Stimulated activated CD8-positive, alpha-beta memory T cell treated with anti-CD3 and anti-CD28 coated beads, Interleukin-4, amount 100 ng/mL, for 4 hours (primary cell): ENCODE measurements around the gene TSFM.

Experiments used
- DNase-seq, 2 donors: peaks; one replicate each; pipeline ENCODE4 v3.0.0-alpha.2; 2020; ENCODE audit warnings: low read depth in 2 of 2, low spot score in 1 of 2

TSFM gene

DNA sequence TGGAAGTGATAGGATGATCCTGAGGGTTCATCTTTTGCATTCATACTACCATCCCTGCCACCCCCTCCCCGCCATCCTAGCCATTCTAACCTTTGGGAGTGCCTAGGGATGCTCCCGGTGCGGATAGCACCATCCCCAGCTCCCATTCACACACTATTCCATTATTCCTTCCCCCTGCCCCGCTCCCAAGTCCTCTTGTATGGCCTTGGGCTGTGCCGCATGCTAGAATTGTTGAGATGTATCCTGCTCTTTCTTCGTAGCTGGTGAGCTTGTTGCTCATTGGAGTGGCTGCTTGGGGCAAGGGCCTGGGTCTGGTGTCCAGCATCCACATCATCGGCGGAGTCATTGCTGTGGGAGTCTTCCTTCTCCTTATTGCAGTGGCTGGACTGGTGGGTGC is 37.1 kb upstream of the TSFM start:
- DNase-seq, result no peak

DNA sequence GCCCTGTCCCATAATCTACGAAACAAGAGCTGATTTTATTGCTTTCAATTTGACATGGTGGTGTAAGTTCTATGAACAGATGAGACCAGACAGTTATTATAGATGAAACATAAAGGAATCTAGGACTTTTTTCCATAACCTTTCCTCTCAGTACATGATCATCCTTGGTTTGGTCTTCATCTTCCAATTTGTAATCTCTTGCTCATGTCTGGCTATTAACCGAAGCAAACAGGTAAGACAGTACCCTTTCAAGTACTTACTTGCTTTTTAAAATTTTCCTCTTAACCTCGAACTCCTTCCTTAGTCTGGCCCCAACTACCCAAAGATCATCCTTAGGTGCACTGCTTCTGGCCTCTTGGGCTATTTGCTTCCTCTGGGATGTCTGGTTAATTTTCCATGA is 36.6 kb upstream of the TSFM start:
- DNase-seq, result no peak

DNA sequence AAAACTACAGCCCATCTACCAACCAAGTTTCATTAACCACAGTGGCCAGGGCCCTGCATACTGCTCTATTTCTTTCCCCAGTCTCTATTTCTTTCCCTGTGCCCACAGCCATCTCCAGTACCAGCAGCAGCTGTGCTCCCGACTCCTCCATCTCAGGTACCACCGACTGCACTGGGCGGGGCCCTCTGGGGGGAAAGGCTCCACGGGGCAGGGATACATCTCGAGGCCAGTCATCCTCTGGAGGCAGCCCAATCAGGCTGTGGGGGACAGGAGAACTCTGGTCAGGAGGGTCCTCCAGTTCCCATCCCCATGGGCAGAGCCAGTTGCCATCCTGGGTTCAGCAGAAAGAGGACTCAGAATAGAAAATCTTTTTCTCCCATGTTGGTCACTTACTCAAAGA is 33.5 kb upstream of the TSFM start:
- DNase-seq, result no peak

DNA sequence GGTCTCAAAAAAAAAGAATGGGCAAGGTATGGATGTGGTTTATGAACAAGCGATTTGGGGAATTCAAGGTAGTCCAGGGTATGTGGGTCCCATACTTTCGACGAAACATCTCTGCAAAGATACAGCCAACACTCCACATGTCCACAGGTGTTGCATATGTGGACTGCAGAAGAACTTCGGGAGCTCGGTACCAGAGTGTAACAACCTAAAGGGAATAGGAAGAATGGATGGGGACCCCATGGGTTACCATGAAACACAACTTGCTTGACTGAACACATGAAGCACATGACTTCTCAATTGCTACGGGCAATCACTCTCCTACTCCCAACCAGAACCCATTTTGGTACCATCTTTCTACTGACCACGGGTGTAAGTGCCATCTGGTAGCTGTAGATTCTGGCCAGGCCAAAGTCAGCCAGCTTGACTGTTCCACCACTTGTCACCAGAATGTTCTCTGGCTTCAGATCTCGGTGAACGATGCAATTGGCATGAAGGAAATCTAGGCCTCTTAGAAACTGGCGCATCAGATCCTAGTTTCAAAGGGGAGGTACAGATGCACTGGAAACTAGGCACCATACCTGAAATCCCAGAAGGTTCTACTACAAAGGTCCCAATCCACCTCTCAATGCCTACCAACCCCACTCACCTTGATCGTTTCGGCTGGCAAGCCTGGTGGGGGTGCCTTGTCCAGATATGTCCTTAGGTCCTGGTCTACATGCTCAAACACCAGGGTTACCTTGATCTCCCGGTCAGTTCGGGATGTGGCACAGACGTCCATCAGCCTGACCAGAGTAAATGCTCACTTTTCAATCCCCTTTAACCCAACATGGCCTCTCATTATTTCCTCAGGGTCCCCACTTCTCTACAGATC is 31.8 kb upstream of the TSFM start:
- DNase-seq, result no peak

DNA sequence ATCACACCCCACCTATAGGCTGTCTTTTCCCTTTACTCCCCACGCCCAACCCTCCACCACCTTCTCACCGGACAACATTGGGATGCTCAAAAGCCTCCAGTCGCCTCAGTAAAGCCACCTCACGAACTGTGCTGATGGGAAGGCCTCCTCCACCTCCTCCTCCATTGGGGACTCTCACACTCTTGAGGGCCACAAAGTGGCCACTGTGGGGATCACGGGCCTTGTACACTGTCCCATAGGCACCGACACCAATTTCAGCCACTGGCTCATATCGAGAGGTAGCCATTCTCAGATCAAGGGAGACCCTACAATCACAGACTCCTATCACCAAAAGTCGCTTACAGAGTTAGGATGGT is 31.2 kb upstream of the TSFM start:
- DNase-seq, result no peak

DNA sequence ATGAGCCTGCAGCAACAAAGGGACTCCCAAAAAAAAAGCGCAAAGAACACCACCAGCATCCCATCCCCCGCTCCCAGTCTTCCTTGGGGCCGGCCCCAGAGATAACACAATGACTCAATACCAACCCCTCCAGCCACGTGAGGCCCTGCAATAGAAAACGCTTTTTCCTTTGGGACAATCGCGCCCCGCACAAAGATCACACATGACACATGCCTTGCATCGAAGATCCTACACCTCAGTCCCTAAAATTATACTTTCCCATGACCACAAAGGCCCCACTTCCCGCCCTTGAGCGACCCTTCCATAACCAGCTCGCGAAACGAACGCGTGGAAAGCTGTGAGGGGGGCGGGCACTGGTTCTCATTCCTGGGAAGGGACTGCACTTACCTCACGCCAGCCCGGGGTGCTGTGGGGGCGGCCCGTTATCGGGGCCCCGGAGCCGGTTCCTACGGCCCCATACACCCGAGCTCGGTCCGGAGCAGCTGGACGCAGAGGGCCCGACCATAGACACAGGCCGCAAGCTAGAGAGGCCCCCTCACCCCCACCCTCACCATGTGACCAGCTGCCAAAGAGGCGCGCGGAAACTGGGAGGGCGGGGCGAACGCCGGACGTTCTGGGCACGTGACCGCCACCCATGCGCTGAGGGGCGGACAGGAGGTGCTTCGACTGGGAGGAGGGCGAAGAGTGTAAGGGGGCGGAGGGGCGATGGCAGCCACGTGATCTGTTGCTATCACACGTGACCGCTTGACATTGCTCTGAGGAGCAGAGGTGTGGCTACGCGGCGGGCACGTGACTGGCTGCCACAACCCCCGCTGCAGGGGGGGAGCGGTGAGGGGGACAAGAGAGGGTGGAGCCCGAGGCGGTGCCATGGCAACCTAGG is 30.6 kb upstream of the TSFM start, which contains the start of gene CDK4:
CDK4 (minus strand) TSS at position 523 of the 880 bp plus-strand sequence. CDS start 593 bp downstream, outside the sequence.
- peak; percentile 93 to 99 for DNase-seq

DNA sequence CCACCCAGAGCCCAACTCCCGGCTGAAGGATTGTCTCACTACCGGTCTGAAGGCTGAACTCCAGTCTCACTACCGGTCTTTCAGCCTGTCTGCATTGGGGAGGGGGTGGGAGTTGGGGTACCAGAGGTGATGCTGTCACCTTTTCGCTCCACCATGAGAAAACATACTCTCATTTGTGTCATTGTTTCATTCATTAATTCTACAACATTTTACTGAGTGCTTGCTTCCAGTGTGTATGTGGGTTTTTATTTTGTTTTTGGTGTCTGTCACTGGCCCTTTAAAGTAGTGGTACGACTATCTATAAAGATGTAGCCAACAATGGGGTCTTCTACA is 30.0 kb upstream of the TSFM start:
- DNase-seq, result no peak

DNA sequence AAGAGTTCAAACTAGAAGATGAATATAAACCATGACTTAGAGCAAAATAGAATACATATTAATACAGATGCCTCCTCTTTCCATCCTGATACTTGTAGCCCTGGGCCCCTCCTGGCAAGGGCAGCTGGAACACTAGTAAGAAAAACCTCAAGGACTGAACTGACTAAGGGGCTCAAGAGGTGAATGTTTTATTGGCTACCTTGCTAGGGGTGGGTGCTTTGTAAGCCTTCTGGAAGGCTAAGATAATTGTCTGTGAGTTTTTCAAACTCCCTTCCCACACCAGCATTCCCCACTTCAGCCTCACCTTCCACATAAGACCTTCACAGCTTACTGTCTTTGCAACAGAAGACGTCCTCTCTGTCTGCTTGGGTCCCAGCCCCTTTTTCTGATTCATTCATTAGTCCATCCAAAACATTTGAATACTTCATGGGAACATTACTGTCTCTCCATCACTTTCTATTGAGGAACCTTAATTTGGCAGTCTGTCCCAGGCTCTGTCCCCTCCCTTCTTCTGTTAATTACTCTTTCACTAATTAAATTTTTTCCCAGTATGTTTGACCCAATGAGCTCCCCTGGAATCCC is 28.7 kb upstream of the TSFM start:
- no peak for DNase-seq

DNA sequence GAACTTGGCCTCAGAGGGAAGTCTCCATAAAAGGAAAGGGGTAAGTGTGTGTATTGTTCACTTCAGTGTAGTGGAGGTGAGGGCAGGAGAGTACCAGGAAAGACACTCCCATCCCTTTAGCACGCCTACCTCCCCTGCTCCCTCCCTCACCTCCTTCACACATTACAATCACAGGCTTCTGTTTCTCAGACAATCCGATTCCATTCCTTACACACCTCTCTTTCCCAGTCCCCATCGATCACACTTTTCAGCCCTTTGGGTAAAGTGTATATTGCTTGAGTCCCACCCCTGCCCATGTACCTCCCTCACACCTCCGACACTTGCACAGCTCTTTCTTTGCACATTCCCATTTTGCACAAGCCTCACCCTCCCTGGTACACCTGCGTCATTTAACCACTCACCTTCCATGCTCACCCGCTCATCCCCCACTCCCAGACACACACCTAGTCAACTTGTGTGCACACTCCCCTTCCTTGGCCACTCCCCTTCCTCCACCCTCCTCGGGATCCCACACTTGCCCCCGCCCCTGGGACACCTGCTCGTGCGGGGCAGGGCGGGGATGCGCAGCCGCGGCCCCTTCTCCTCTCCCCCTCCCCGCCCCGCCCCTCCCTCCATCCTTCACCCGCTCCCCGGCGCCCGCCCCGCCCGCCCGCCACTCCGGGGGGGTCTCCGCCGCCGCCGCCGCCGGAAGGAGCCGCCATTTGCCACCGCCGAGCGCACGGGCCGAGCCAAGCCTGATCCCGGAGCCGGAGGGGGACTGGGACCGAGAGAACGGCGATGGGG is 28.0 kb upstream of the TSFM start, which contains the start of gene MARCHF9:
MARCHF9 (plus strand) TSS at position 693 of the 783 bp plus-strand sequence. CDS start 426 bp downstream, outside the sequence.
- peak; percentile 54 to 65 for DNase-seq

DNA sequence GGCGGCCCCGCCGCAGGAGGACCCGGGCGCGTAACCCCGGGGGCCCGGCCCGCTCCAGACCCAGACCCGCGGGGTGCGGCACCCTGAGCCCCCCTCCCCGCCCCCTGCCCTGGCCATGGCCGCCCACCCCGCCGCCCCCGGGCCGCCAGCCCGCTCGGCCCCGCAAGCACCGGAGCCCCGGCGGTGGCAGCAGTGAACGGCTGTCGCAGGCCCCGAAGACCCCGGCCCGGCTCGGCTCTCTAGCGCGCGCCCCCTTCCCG is 27.5 kb upstream of the TSFM start:
- DNase-seq, result no peak

DNA sequence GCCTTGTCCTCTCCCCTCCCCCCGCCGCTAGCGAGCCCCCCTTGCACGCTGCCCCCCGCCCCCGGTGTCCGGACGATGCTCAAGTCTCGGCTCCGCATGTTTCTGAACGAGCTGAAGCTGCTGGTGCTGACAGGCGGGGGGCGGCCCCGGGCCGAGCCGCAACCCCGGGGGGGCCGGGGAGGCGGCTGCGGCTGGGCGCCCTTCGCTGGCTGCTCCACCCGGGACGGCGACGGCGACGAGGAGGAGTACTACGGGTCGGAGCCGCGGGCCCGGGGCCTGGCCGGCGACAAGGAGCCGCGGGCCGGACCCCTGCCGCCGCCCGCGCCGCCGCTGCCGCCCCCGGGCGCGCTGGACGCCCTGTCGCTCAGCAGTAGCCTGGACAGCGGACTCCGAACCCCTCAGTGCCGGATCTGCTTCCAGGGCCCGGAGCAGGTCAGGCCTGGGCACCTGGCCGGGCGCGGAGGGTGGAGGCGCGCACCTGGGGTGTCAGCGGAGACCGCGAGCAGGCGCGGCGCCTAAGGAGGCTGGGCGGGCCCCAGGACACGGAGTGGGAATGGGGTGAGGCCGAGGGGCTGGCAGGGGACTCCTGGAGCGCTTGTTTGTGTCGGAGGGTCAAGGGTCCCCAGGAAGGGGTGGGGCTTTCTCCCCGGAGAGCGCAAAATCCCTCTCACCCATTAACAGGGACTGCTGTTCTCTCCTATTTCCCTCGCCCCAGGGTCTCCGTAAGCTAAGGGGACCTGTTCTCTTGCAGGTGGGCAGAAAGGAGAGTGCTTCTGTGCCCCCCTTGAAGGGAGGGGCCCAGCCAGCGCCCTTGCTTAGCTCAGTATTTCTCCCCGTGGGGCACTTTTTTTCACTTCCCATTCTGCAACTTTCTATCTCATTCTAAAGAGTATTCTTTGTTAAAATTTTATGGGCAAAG is 26.9 kb upstream of the TSFM start:
- DNase-seq, result no peak

DNA sequence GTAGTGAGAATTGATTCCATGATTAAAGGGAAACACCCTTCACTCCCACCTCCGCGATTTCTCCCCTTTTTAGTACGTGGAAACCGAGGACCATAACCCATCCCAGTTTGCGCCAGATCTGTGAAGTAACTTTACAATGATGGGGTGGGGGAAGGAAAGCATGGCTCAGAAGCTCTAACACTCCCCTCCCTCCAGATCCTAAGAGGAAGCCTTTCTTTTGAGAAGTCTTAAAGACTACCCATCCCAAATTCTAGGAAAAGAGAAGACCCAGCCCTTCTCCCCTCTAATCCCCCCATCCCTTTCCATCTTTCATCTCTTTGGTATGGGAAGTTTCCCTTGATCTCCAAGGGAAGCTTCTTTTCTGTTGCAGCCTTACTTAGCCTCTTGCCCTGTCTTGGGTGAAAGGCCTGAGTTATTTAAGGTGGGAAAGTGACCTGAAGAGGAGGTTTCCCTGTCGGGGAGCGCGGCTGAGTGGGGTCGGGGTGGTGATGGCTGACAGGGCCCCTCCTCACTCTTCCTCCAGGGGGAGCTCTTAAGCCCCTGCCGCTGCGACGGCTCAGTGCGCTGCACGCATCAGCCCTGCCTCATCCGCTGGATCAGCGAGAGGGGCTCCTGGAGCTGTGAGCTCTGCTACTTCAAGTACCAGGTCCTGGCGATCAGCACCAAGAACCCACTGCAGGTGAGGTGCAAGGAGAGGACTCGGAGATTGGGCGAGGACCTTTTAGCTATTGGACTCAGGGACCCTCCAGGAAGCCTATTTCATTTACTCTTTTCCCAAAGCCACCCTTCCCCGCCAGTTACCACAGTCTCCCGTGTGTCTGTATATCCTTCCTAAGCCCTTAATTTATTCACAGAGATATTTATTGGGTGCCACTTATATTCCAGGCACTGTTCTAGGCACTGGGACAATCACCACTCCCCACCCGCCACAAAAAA is 25.9 kb upstream of the TSFM start:
- no peak for DNase-seq

DNA sequence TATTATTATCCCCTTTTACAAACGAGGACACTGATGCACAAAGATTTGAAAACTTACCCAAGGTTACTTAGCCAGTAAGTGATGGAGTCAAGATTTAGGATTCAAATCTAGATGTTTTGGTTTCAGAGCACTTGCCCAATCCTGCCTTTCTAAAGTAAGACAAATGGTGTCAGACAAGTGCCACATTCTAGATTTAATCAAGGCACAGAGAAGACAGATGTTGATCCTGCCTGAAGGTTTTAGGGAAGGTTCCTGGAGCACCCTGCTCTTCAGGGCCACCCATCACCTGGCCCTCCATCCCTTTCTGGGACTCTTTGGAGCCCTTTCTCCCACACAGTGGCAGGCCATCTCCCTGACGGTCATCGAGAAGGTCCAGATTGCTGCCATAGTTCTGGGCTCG is 24.8 kb upstream of the TSFM start:
- no peak for DNase-seq

DNA sequence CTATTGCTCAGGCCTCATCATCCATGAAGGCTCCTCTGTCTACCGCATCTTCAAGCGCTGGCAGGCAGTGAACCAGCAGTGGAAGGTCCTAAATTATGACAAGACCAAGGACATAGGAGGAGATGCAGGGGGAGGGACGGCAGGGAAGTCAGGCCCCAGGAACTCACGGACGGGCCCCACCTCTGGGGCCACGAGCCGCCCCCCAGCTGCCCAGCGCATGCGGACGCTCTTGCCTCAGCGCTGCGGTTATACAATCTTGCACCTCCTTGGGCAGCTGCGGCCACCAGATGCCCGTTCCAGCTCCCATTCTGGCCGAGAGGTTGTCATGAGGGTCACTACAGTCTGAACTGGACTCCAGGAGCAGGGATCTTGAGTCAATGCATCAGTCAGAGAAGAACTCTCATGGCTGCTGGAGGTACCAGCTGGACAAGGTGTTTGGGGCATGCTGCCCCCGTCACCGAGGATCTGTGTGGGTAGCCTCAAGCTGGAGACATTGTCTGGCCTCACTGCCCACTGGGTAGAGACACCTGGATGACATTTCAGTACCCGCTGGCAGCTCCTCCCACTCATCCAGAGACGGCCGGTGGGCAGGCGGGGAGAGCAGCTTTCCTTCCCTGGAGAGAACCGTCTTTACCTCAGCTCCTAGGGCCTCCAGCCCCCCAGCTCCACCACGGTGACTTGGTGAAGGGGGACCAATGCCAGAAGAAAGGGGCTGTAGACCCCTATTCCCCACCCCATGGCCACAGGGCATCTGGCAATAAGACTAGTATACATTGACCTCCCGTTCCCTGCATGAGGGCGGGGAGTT is 23.8 kb upstream of the TSFM start:
- DNase-seq, result no peak

DNA sequence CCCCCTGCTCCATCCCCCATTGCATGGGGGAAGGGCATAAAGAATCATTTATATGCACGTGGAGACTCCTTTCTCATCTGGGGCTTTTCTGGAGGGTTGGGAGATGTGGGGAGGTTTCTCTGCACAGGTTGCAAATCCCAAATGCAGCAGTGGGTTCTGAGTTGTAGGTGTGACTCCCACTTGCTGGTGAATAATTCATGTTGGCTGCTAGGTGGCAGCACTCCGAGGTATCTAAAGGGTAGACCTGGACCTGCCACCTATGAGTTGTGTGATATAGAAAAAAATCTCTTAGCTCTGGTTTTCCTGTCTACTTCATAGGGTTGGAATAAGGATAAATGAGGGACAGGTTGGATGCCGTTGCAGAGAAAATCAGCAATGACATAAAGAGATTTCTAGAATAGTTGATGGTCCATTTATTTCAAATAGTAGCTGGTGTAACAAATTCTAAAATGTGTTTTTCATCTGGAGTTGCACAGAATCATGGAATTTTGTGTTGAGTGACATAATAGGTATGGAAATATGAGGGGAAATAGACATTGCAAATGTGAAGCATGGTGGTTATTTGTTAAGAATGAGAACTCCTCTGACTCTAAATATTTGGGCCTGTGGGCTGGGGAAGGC is 23.1 kb upstream of the TSFM start:
- no peak for DNase-seq

DNA sequence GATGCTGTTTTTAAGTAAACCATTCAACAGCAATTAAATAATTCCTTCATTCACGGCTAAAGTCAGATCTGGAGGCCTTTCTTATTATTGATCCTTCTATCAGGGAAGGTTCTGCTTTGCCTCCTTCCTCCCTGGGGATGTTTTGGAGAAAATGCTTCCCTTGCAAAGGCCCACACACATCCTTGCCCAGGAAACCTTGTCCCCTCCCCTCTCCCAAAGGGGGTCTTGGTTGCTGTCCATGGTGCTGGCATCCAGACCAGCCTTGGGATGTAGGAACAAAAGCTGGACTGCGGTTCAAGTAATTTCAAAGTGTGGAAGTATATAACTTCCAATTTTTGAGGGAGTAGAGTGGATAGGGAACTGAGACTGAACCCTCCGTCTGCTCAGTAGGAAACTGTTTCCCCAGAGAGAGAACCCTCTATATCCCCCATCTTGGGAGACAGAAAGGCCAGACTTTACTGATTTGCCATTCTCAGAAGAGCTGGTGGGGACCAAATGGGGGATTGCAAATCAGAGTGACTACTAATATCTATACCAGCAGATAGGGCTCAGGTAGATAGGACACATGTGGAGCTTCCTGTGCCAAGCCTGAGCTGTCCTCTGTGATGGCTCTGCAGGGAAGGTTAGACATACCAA is 22.1 kb upstream of the TSFM start:
- no peak for DNase-seq

DNA sequence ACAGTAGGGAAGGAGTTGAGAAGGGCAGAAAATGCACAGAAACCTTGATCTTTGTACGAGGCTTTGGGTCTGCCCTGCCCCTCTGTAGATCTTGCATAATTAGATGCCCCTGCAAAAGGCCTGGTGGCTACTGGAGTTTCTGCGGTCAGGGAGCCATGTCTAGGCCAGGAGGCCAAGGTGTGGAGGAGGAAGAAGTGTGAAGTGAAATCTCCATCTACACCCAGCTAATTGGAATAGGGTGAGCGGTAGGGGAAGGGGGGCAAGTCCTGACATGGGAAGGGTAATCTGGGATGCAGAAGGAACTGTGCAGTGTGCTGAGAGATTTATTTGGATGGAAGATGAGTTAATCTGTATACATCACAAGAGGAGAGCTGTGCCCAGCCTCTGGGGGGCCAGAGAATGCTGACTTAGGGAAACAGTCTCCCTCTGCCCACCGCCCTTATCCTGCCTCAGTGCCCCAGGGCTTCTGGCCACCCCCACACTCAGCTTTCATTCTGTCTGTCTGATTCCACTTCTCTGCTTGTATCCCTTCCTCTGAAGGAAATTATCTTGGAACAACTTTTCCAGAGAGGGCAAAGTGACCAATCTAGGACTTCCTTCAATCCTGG is 21.1 kb upstream of the TSFM start:
- DNase-seq, result no peak
